Transverse colon (tissue), 3 donors: ENCODE measurements around the gene PRPS1.

Experiments
- CTCF ChIP-seq, 5 experiments: fragments of 200-600 bp in 3 of 5; fragments of 450-650 bp in 2 of 5; sonication (generic) in 3 of 5; IDR thresholded peaks; 1 replicate in 2 of 5; 2 replicates in 3 of 5; pipeline ENCODE4 v1.5.1; 2016 to 2017; ENCODE audit warnings: antibody characterized with exemption in 5 of 5, inconsistent platforms in 3 of 5, mild to moderate bottlenecking in 2 of 5, moderate library complexity in 1 of 5
- EP300 ChIP-seq: sonication (generic); formaldehyde crosslinking; IDR thresholded peaks from one replicate; pipeline ENCODE4 v1.6.1; 2017; ENCODE audit warnings: antibody characterized with exemption, low read depth

- TF ChIP-seq CTCF (IDR thresholded peaks at IDR 0.05), result no peak
- TF ChIP-seq EP300, result no peak
Measured at GRCh38 chrX:107700317-107700774, 72.0 kb downstream of the PRPS1 start.
